GM06990 (cell line): ENCODE data around the gene BCL2L13.
A peak's percentile ranks its signal among the peaks of the same experiment; 100 is the strongest.
"Not testable (repeated sequence)": the region's sequence is repeated elsewhere in the genome, so short reads cannot be mapped to it uniquely, and the experiment has no call there.

Experiments
- DNase-seq: peaks from one replicate; pipeline ENCODE4 v3.0.0-alpha.2; 2011; ENCODE audit not compliant: insufficient read length; ENCODE audit errors: extremely low read depth
- H3K27me3 ChIP-seq: replicated peaks from 2 replicates; pipeline ENCODE4 v1.6.0; 2011; ENCODE audit warnings: low read length; ENCODE audit not compliant: control insufficient read depth, insufficient read depth
- H3K36me3 ChIP-seq: 2 replicates; pipeline ENCODE4 v1.5.1; 2011; ENCODE audit warnings: low read length; ENCODE audit not compliant: control insufficient read depth, insufficient read depth
- H3K4me3 ChIP-seq: replicated peaks from 2 replicates; pipeline ENCODE4 v1.5.1; 2011; ENCODE audit warnings: low read depth, mild to moderate bottlenecking, control low read depth, low read length
- TF ChIP-seq, protein P1 (sequence below): IDR thresholded peaks from 2 replicates; pipeline ENCODE4 v1.5.1; 2011; ENCODE audit warnings: low read length, control low read depth, mild to moderate bottlenecking, inconsistent platforms; ENCODE audit not compliant: insufficient read depth, poor library complexity, severe bottlenecking

The BCL2L13 gene

GRCh38 chr22:17637490-17638181 lies 921 bp upstream of the BCL2L13 start:
- no peak for DNase-seq
- Histone ChIP-seq H3K4me3 (peak overlapping the region; percentile 94), H3K36me3 (no peaks in the 10 kb centered on the region), H3K27me3 (no peaks in the 10 kb centered on the region)
- TF ChIP-seq, protein P1, sequence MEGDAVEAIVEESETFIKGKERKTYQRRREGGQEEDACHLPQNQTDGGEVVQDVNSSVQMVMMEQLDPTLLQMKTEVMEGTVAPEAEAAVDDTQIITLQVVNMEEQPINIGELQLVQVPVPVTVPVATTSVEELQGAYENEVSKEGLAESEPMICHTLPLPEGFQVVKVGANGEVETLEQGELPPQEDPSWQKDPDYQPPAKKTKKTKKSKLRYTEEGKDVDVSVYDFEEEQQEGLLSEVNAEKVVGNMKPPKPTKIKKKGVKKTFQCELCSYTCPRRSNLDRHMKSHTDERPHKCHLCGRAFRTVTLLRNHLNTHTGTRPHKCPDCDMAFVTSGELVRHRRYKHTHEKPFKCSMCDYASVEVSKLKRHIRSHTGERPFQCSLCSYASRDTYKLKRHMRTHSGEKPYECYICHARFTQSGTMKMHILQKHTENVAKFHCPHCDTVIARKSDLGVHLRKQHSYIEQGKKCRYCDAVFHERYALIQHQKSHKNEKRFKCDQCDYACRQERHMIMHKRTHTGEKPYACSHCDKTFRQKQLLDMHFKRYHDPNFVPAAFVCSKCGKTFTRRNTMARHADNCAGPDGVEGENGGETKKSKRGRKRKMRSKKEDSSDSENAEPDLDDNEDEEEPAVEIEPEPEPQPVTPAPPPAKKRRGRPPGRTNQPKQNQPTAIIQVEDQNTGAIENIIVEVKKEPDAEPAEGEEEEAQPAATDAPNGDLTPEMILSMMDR: no peak

GRCh38 chr22:17638182-17638431 lies 450 bp upstream of the BCL2L13 start:
- no peaks in the 10 kb centered on the region for H3K36me3 ChIP-seq
- no peaks in the 10 kb centered on the region for H3K27me3 ChIP-seq
- TF ChIP-seq, protein P1: no peak
- no peak for DNase-seq
- peak overlapping the region; percentile 94 for H3K4me3 ChIP-seq

DNA sequence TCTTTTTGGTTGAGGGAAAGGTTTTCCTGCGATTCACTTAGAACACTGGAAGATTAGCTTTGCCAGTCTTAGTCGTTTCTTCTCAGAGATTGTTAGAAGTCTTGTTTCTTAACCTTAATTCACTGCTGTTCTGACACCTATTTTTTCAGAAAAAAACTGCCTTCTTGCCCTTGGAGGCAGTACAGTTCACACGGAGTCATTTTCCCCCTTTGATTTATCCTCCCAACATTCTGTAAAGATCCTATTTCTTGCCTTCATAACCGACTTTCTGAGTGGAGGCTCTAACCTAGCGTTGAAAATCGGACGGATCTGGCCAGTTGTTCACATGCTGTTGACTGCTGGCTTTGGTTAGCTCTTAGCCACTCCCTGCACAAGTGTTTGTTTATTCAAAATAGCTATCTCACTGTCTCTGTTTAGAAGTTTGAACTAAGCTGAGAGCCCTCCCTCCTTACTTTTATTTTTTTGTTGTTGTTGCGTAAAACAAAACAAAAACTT lies 737 bp downstream of the BCL2L13 start:
- Histone ChIP-seq H3K36me3 (no peaks in the 10 kb centered on the region), H3K27me3 (no peaks in the 10 kb centered on the region), H3K4me3 (peak overlapping the region; percentile 94)
- DNase-seq: peak; percentile 10
- TF ChIP-seq, protein P1: no peak

DNA sequence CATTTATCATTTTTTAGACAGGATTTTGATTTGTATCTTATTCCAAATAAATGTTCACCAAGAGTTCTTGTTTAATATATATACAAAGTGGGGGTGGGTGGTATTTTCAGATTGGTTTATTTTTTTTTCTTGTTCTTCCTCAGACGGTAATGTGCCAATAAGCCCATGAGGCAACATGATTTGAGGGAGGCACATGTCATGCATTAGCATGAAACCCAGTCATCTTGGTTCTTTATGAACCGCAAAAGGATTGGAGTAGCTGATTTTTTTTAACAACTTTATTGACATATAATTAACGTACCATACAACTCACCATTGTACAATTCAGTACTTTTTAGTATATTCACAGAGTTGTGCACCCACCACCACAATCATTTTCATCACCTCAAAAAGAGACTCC lies 2.7 kb downstream of the BCL2L13 start:
- H3K4me3 ChIP-seq: no peak overlapping the region
- no peaks in the 10 kb centered on the region for H3K36me3 ChIP-seq
- TF ChIP-seq, protein P1: no peak
- H3K27me3 ChIP-seq: no peaks in the 10 kb centered on the region
- no peak for DNase-seq

DNA sequence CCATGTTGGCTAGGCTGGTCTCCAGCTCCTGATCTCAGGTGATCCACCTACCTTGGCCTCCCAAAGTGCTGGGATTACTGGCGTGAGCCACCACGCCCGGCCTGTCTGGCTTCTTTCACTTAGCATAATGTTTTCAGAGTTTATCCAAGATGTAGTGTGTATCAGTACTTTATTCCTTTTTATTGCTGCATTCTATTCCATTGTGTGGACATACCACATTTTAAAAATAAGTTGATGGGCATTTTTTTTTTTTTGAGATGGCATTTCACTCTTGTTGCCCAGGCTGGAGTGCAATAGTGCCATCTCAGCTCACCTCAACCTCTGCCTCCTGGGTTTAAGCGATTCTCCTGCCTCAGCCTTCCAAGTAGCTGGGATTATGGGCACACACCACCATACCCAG lies 3.8 kb downstream of the BCL2L13 start:
- not testable (repeated sequence) for H3K36me3 ChIP-seq, DNase-seq, H3K27me3 ChIP-seq, H3K4me3 ChIP-seq

DNA sequence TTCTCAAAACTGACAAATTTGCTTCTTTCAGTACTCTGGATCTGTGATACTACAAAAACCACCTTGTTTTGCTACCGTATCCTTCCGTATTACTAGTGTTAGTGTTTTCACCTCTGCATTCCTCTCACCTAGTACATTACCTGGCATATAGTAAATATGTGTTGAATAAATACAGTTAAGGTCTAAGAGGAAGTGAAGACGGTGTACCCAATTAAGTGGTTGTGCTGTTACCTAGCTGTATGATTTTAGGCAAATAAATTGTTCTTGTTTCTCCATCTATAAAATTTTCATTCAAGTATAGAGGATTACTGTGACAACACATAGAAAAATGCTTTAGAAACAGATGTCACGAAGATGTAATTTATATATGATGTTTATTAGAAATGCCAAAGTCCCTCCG lies 8.9 kb downstream of the BCL2L13 start:
- no peak for DNase-seq
- H3K36me3 ChIP-seq: no peaks in the 10 kb centered on the region; the same call in 1 of the 2 replicates
- TF ChIP-seq, protein P1: no peak

More for the DNA sequence above, 8.9 kb downstream of the BCL2L13 start:
- no peaks in the 10 kb centered on the region for H3K27me3 ChIP-seq
- no peak overlapping the region for H3K4me3 ChIP-seq
